HG03039 (cell line): ENCODE data around the gene TLE3.

Experiments used
- ATAC-seq: cut with Tn5 transposase; IDR thresholded peaks from one replicate; pipeline ENCODE4 v1.9.1; 2021; ENCODE audit warnings: mild to moderate bottlenecking, moderate library complexity; ENCODE audit not compliant: unreplicated experiment

The TLE3 gene

GRCh38 chr15:70064441-70064840 lies 33.3 kb downstream of the TLE3 start:
- no peak for ATAC-seq

- ATAC-seq: no peak
Observed at GRCh38 chr15:70063980-70064379, 33.7 kb downstream of the TLE3 start.

- ATAC-seq: no peak
Observed at GRCh38 chr15:70063261-70063925, 34.3 kb downstream of the TLE3 start.

GRCh38 chr15:70062321-70062956 lies 35.3 kb downstream of the TLE3 start:
- ATAC-seq: no peak

GRCh38 chr15:70061696-70062270 lies 35.9 kb downstream of the TLE3 start:
- ATAC-seq: no peak

GRCh38 chr15:70060993-70061305 lies 36.8 kb downstream of the TLE3 start:
- ATAC-seq: no peak

- ATAC-seq: no peak
Observed at GRCh38 chr15:70060214-70060992, 37.3 kb downstream of the TLE3 start.

GRCh38 chr15:70059476-70060213 lies 38.1 kb downstream of the TLE3 start:
- no peak for ATAC-seq

GRCh38 chr15:70058642-70059360 lies 38.9 kb downstream of the TLE3 start:
- no peak for ATAC-seq

- ATAC-seq: no peak
Observed at GRCh38 chr15:70057931-70058641, 39.6 kb downstream of the TLE3 start.

- no peak for ATAC-seq
Observed at GRCh38 chr15:70056091-70056680, 41.5 kb downstream of the TLE3 start.

- ATAC-seq: no peak
Observed at GRCh38 chr15:70055601-70056051, 42.1 kb downstream of the TLE3 start.

- ATAC-seq: no peak
Observed at GRCh38 chr15:70054884-70055387, 42.8 kb downstream of the TLE3 start.

- ATAC-seq: no peak
Observed at GRCh38 chr15:70054366-70054765, 43.4 kb downstream of the TLE3 start.

GRCh38 chr15:70053716-70054229 lies 43.9 kb downstream of the TLE3 start:
- no peak for ATAC-seq

GRCh38 chr15:70053001-70053715 lies 44.6 kb downstream of the TLE3 start:
- ATAC-seq: no peak

GRCh38 chr15:70051948-70052633 lies 45.6 kb downstream of the TLE3 start:
- no peak for ATAC-seq

GRCh38 chr15:70050970-70051369 lies 46.7 kb downstream of the TLE3 start:
- ATAC-seq: no peak
